ENCODE results near the gene TMEM151A.
"Not testable (repeated sequence)": the region's sequence is repeated elsewhere in the genome, so short reads cannot be mapped to it uniquely, and the experiment has no call there.

Gene TMEM151A

DNA sequence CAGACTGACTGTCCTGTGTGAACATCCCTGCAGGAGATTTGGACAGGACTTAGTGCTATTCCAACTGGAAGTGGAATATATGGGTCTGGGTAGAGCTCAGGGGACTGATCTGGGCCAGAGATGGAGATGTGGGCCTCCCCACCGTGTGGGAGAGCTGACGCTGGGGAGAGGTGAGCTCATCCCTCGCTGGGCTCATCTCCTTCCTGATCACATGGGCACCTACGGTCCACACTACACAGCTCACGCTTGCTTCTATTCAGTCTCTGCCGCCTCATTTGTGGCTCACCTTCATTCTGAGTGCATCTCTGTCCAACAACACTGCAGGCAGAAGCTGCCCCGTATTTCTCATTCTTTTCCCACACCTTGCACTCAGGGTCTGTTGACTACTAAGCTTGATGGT, 39.9 kb upstream of the TMEM151A start:
- H3K4me3 ChIP-seq (replicated peaks; ENCODE audit: low read depth, low read length) = no peak overlapping the region
- DNase-seq (ENCODE audit: low read depth) = no peak
- TF ChIP-seq, protein P1, sequence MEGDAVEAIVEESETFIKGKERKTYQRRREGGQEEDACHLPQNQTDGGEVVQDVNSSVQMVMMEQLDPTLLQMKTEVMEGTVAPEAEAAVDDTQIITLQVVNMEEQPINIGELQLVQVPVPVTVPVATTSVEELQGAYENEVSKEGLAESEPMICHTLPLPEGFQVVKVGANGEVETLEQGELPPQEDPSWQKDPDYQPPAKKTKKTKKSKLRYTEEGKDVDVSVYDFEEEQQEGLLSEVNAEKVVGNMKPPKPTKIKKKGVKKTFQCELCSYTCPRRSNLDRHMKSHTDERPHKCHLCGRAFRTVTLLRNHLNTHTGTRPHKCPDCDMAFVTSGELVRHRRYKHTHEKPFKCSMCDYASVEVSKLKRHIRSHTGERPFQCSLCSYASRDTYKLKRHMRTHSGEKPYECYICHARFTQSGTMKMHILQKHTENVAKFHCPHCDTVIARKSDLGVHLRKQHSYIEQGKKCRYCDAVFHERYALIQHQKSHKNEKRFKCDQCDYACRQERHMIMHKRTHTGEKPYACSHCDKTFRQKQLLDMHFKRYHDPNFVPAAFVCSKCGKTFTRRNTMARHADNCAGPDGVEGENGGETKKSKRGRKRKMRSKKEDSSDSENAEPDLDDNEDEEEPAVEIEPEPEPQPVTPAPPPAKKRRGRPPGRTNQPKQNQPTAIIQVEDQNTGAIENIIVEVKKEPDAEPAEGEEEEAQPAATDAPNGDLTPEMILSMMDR (IDR thresholded peaks at IDR 0.05; ENCODE audit: low read length, missing control alignments) = no peak

DNA sequence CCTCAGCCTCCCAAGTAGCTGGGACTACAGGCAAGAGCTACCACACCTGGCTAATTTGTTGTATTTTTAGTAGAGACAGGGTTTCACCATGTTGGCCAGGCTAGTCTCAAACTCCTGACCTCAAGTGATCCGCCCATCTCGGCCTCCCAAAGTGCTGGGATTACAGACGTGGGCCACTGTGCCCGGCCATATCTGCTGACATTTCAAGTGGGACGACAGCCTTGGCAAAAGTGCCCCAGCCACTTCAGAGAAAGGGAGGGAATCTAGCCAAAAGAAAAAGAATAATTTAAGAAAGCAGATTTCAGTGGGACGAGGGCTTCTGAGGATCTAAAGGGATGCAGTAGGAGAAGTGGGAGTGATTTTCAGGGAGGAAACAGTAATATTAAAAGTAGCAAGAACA, 38.6 kb upstream of the TMEM151A start:
- not testable (repeated sequence) for H3K4me3 ChIP-seq (replicated peaks; ENCODE audit: low read depth, low read length); DNase-seq (ENCODE audit: low read depth)

DNA sequence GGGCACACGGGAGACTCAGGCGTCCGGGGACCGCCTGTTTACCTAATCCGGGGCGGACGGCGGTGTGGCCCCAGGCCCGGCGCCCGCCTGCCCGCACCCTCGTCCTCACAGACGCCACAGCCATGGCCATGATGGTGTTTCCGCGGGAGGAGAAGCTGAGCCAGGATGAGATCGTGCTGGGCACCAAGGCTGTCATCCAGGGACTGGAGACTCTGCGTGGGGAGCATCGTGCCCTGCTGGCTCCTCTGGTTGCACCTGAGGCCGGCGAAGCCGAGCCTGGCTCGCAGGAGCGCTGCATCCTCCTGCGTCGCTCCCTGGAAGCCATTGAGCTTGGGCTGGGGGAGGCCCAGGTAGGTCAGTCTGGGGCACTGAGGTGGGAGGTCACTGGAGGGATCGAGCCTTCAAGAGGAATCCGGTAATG, 33.2 kb upstream of the TMEM151A start:
- DNase-seq (ENCODE audit: low read depth) = no peak
- peak overlapping the region; percentile 89 for H3K4me3 ChIP-seq (replicated peaks; ENCODE audit: low read depth, low read length)
- TF ChIP-seq, protein P1 (IDR thresholded peaks at IDR 0.05; ENCODE audit: low read length, missing control alignments) = no peak

DNA sequence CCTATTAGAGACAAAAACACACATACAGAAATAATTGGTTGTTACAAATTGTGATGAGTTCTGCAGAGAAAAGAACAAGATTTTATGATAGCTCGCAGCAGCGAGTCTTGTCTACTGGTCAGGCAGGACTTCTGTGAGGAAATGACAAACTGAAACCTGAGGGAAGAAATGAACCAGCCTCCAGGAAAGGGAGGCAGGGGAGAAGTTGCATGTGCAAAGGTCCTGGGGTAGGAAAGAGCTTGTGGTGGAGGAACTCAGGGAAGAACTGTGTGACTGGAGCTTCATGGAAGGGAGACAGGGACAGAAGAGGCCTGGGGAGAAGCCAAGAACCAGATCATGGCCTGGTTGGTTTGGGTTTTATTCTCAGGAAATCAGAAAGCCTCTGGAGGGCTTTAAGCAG, 32.5 kb upstream of the TMEM151A start:
- DNase-seq (ENCODE audit: low read depth) = no peak
- H3K4me3 ChIP-seq (replicated peaks; ENCODE audit: low read depth, low read length) = no peak overlapping the region
- TF ChIP-seq, protein P1 (IDR thresholded peaks at IDR 0.05; ENCODE audit: low read length, missing control alignments) = no peak

DNA sequence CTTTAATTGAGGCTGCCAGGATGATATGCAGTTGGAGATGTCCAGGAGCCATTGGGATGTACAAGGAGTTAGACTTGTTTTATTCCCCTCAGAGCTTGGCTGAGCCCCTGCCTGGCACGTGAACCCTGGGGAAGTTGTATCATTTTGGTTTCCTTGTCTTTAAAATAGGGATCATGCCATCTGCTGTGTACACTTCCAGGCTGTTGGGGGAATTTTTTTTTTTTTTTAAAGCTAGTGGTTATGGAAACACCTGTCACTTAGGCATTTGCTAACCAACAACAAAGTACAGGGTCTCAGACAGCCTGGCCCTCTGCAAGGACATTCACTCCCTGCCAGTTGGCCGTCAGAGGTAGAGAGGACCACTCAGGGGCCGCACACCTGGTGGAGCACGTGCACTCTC, 31.7 kb upstream of the TMEM151A start:
- TF ChIP-seq, protein P1 (IDR thresholded peaks at IDR 0.05; ENCODE audit: low read length, missing control alignments) = no peak
- H3K4me3 ChIP-seq (replicated peaks; ENCODE audit: low read depth, low read length) = no peak overlapping the region
- DNase-seq (ENCODE audit: low read depth) = no peak

DNA sequence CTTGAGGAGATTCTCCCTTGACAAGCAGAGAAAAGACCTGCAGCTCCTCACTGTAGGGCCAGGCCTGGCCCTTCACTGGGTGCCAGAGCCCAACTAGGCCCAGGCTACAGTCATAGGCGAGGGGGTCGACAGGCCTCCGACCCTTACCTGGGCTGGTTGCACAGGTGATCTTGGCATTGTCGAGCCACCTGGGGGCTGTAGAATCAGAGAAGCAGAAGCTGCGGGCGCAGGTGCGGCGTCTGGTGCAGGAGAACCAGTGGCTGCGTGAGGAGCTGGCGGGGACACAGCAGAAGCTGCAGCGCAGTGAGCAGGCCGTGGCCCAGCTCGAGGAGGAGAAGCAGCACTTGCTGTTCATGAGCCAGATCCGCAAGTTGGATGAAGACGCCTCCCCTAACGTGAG, 30.1 kb upstream of the TMEM151A start:
- no peak for DNase-seq (ENCODE audit: low read depth)
- TF ChIP-seq, protein P1 (IDR thresholded peaks at IDR 0.05; ENCODE audit: low read length, missing control alignments) = no peak
- H3K4me3 ChIP-seq (replicated peaks; ENCODE audit: low read depth, low read length) = no peak overlapping the region

DNA sequence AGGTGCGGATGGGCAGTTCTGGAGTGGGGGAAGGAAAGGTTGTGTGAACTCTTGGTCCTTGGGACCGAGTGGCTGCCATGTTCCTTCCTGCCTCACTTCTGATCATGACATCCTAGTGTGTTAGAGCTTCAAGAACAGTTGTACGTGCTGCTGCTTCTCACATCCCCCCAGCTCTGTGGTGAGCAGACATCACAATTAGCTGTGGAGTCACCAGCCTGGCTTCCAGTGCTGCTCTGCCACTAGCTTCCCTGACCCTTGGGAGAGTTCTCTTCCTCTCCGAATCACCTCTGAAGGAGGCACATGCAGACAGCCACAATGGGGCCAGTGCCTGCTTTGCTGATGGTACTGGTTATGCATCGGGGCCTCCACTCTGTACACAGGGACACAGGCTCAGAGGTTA, 29.5 kb upstream of the TMEM151A start:
- no peak for DNase-seq (ENCODE audit: low read depth)
- TF ChIP-seq, protein P1 (IDR thresholded peaks at IDR 0.05; ENCODE audit: low read length, missing control alignments) = no peak
- no peak overlapping the region for H3K4me3 ChIP-seq (replicated peaks; ENCODE audit: low read depth, low read length)

DNA sequence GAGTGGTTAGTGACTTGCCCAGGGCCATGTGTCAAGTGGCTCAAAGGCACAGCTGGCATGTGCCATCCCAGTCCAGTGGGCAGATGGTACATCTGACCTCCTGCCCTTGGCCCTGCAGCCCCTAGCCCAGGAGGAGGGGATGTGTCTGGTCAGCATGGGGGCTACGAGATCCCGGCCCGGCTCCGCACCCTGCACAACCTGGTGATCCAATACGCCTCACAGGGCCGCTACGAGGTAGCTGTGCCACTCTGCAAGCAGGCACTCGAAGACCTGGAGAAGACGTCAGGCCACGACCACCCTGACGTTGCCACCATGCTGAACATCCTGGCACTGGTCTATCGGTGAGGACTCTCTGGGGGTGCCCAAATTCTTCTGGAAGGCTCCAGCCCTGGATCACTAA, 29.0 kb upstream of the TMEM151A start:
- TF ChIP-seq, protein P1 (IDR thresholded peaks at IDR 0.05; ENCODE audit: low read length, missing control alignments) = no peak
- no peak for DNase-seq (ENCODE audit: low read depth)

More for the DNA sequence above, 29.0 kb upstream of the TMEM151A start:
- no peak overlapping the region for H3K4me3 ChIP-seq (replicated peaks; ENCODE audit: low read depth, low read length)
